BLaER1 treated with 17β-estradiol and CSF1 and Interleukin-3, amounts not matched to agents 10 nM and 100 nM (cell line): ENCODE results near the gene ADAM12.

Experiments used
- H3K27ac ChIP-seq, 11 experiments: shearing (Covaris generic); formaldehyde crosslinking; 2 replicates each; pipeline ENCODE4 v1.8.1; 2022
- H3K27me3 ChIP-seq, 11 experiments: shearing (Covaris generic); formaldehyde crosslinking; 2 replicates each; pipeline ENCODE4 v1.8.1; 2022
- H3K36me3 ChIP-seq, 11 experiments: shearing (Covaris generic); formaldehyde crosslinking; 2 replicates each; pipeline ENCODE4 v1.8.1; 2022
- H3K4me1 ChIP-seq, 10 experiments: shearing (Covaris generic); formaldehyde crosslinking; 2 replicates each; pipeline ENCODE4 v1.8.1; 2022
- H3K4me2 ChIP-seq, 11 experiments: shearing (Covaris generic); formaldehyde crosslinking; 2 replicates each; pipeline ENCODE4 v1.8.1; 2022
- H3K4me3 ChIP-seq, 10 experiments: shearing (Covaris generic); formaldehyde crosslinking; 2 replicates each; pipeline ENCODE4 v1.8.1; 2022
- H3K9ac ChIP-seq, 11 experiments: shearing (Covaris generic); formaldehyde crosslinking; 2 replicates each; pipeline ENCODE4 v1.8.1; 2022
- H3K9me3 ChIP-seq, 11 experiments: shearing (Covaris generic); formaldehyde crosslinking; replicated peaks in 1 of 11; 2 replicates each; pipeline ENCODE4 v1.8.1; 2022
- H4K20me1 ChIP-seq, 11 experiments: shearing (Covaris generic); formaldehyde crosslinking; 2 replicates each; pipeline ENCODE4 v1.8.1; 2022
- Cebpa-rat ChIP-seq, 11 experiments: shearing (Covaris generic); IDR thresholded peaks; 2 replicates each; pipeline ENCODE4 v1.8.1; 2022

Gene ADAM12

GRCh38 chr10:126153711-126154628 lies 234.3 kb downstream of the ADAM12 start:
- Histone ChIP-seq H3K4me2 (peak overlapping the region in 9 of 11 experiments; percentile 12 to 63 (median 37); a peak in 18 of 22 replicates), H3K36me3 (no peaks in the 10 kb centered on the region), H3K27me3 (no peaks in the 10 kb centered on the region), H3K4me3 (no peak overlapping the region), H4K20me1 (no peaks in the 10 kb centered on the region), H3K4me1 (peaks cover 7 to 17% (median 12%) of the 10 kb centered on the region in 10 experiments; a peak in 18 of 20 replicates), H3K9ac (no peak overlapping the region), H3K27ac (no peak overlapping the region), H3K9me3 (peaks cover 5 to 19% (median 12%) of the 10 kb centered on the region in 11 experiments; a peak in 12 of 22 replicates)
- TF ChIP-seq Cebpa-rat (IDR thresholded peaks at IDR 0.05): no peak

GRCh38 chr10:126147866-126148587 lies 240.2 kb downstream of the ADAM12 start:
- H3K36me3 ChIP-seq: no peaks in the 10 kb centered on the region
- H4K20me1 ChIP-seq: no peaks in the 10 kb centered on the region
- no peaks in the 10 kb centered on the region for H3K27me3 ChIP-seq
- H3K9me3 ChIP-seq: peaks cover 5 to 19% (median 12%) of the 10 kb centered on the region in 11 experiments; a peak in 12 of 22 replicates
- H3K27ac ChIP-seq: peak overlapping the region in 3 of 11 experiments; percentile 4 to 36 (median 32); a peak in 2 of 22 replicates
- H3K4me1 ChIP-seq: peaks cover 0 to 19% (median 8%) of the 10 kb centered on the region in 10 experiments; a peak in 10 of 20 replicates
- H3K9ac ChIP-seq: no peak overlapping the region
- peak overlapping the region in 6 of 11 experiments; percentile 15 to 73 (median 60); a peak in 10 of 22 replicates for H3K4me2 ChIP-seq
- no peak for TF ChIP-seq Cebpa-rat (IDR thresholded peaks at IDR 0.05)
- H3K4me3 ChIP-seq: no peak overlapping the region

GRCh38 chr10:126146771-126147170 lies 241.5 kb downstream of the ADAM12 start:
- Histone ChIP-seq H3K4me3 (no peak overlapping the region), H3K9ac (no peak overlapping the region), H3K4me1 (peaks cover 0 to 19% (median 7%) of the 10 kb centered on the region in 10 experiments; a peak in 10 of 20 replicates), H3K4me2 (no peak overlapping the region), H3K27ac (no peak overlapping the region), H3K36me3 (no peaks in the 10 kb centered on the region), H3K27me3 (no peaks in the 10 kb centered on the region), H4K20me1 (no peaks in the 10 kb centered on the region), H3K9me3 (peaks cover 6 to 19% (median 12%) of the 10 kb centered on the region in 11 experiments; a peak in 12 of 22 replicates)
- TF ChIP-seq Cebpa-rat (IDR thresholded peaks at IDR 0.05): no peak

- no peak for TF ChIP-seq Cebpa-rat (IDR thresholded peaks at IDR 0.05)
- no peak overlapping the region for H3K9ac ChIP-seq
- H3K27ac ChIP-seq: no peak overlapping the region
- no peaks in the 10 kb centered on the region for H4K20me1 ChIP-seq
- H3K4me3 ChIP-seq: no peak overlapping the region
- peaks cover 4 to 9% (median 5%) of the 10 kb centered on the region in 11 experiments; a peak in 17 of 22 replicates for H3K9me3 ChIP-seq
- H3K36me3 ChIP-seq: no peaks in the 10 kb centered on the region
- H3K27me3 ChIP-seq: no peaks in the 10 kb centered on the region
- no peak overlapping the region for H3K4me2 ChIP-seq
- peaks cover 0 to 10% (median 3%) of the 10 kb centered on the region in 10 experiments; a peak in 10 of 20 replicates for H3K4me1 ChIP-seq
These were observed 245.2 kb downstream of the ADAM12 start for GRCh38 chr10:126143117-126143516.

GRCh38 chr10:126140746-126141273 lies 247.5 kb downstream of the ADAM12 start:
- Histone ChIP-seq H3K27me3 (no peaks in the 10 kb centered on the region), H3K4me3 (no peak overlapping the region), H3K9me3 (peaks cover 8 to 18% (median 12%) of the 10 kb centered on the region in 11 experiments; a peak in 19 of 22 replicates), H3K9ac (no peak overlapping the region), H3K27ac (no peak overlapping the region), H3K36me3 (no peaks in the 10 kb centered on the region), H3K4me1 (peaks cover 0 to 16% (median 8%) of the 10 kb centered on the region in 10 experiments; a peak in 17 of 20 replicates), H3K4me2 (no peak overlapping the region), H4K20me1 (no peaks in the 10 kb centered on the region)
- no peak for TF ChIP-seq Cebpa-rat (IDR thresholded peaks at IDR 0.05)

GRCh38 chr10:126137562-126138221 lies 250.6 kb downstream of the ADAM12 start:
- Histone ChIP-seq H3K9ac (no peak overlapping the region), H3K36me3 (no peaks in the 10 kb centered on the region), H3K27me3 (no peaks in the 10 kb centered on the region), H3K4me3 (no peak overlapping the region), H3K4me2 (no peak overlapping the region), H3K27ac (no peak overlapping the region), H3K4me1 (peaks cover 0 to 36% (median 15%) of the 10 kb centered on the region in 10 experiments; a peak in 17 of 20 replicates), H3K9me3 (peaks cover 8 to 18% (median 12%) of the 10 kb centered on the region in 11 experiments; a peak in 19 of 22 replicates), H4K20me1 (no peaks in the 10 kb centered on the region)
- no peak for TF ChIP-seq Cebpa-rat (IDR thresholded peaks at IDR 0.05)

- Histone ChIP-seq H3K4me1 (peaks cover 0 to 36% (median 15%) of the 10 kb centered on the region in 10 experiments; a peak in 17 of 20 replicates), H3K9ac (peak overlapping the region in 1 of 11 experiments; percentile 30; a peak in 1 of 22 replicates), H3K9me3 (peaks cover 5 to 18% (median 12%) of the 10 kb centered on the region in 11 experiments; a peak in 18 of 22 replicates), H3K27me3 (no peaks in the 10 kb centered on the region), H3K4me3 (peak overlapping the region in 1 of 10 experiments; percentile 4; a peak in 1 of 20 replicates), H4K20me1 (no peaks in the 10 kb centered on the region), H3K4me2 (peak overlapping the region; percentile 10 to 82 (median 53); a peak in 20 of 22 replicates), H3K36me3 (no peaks in the 10 kb centered on the region), H3K27ac (peak overlapping the region in 3 of 11 experiments; percentile 1 to 39 (median 25); a peak in 4 of 22 replicates)
- TF ChIP-seq Cebpa-rat (IDR thresholded peaks at IDR 0.05): no peak
These were observed 252.2 kb downstream of the ADAM12 start for GRCh38 chr10:126135941-126136595.
